Posterior vena cava (tissue), 2 donors: Measurements from ENCODE around the gene PDPN. TPM values are rescaled to one million over a fixed set of nuclear protein-coding genes. Genes with fewer than 3 reads are reported as not detected.

Source experiments
- DNase-seq: peaks from one replicate; pipeline ENCODE4 v3.0.0-alpha.2; 2020; ENCODE audit warnings: low spot score
- intact Hi-C, 2 donors: fragments of 100-400 bp; cut with DNase I; formaldehyde crosslinking; loops; one replicate each; pipeline versions ENCODE4 v1.14.1 to v1.14.2; 2022 to 2023
- total RNA-seq, 2 donors: library from RNA; stranded (reverse); fragmentation: NEBNext Ultra II Directional; extraction: Animal tissue kit (Norgen Biotek cat#: 25700); gene quantifications; one replicate each; pipeline ENCODE4 v1.2.1, GENCODE V29; 2021
- donor health status: DM: yes; HTN: yes; CAD: no.
- donor health status: DM: yes; HTN: yes; CAD: no.

PDPN gene
- total RNA-seq, 2 donors from 2014 or later, result 28.5 to 40.9 TPM

- DNase-seq, result no peak
- intact Hi-C loops, result no loop called here
These were observed 12.7 kb upstream of the PDPN start for GRCh38 chr1:13570924-13571323.

- intact Hi-C loops, result no loop called here
- DNase-seq, result no peak
These were observed 10.0 kb upstream of the PDPN start for GRCh38 chr1:13573586-13573985.

- DNase-seq, result no peak
These were observed 6.7 kb upstream of the PDPN start for GRCh38 chr1:13576926-13577325.

GRCh38 chr1:13577846-13578245 lies 5.8 kb upstream of the PDPN start:
- DNase-seq, result no peak
- intact Hi-C loops, result loop anchor here in 1 of 2 donors (5.0 kb wide), 1 partner anchor 1466 kb away; no protein-coding TSS in a partner anchor

More at GRCh38 chr1:13576926-13577325, 6.7 kb upstream of the PDPN start:
- intact Hi-C loops, result loop anchor here in 1 of 2 donors (5.0 kb wide), 1 partner anchor 1465 kb away; no protein-coding TSS in a partner anchor

- no peak for DNase-seq
- intact Hi-C loops, result loop anchor here in 1 of 2 donors (5.0 kb wide), 1 partner anchor 956 kb away; no protein-coding TSS in a partner anchor
These were observed 2.2 kb upstream of the PDPN start for GRCh38 chr1:13581446-13581845.

GRCh38 chr1:13582713-13583443 lies 754 bp upstream of the PDPN start:
- intact Hi-C loops, result loop anchor here in 1 of 2 donors (5.0 kb wide), 1 partner anchor 954 kb away; no protein-coding TSS in a partner anchor
- no peak for DNase-seq

GRCh38 chr1:13583966-13584791 lies 547 bp downstream of the PDPN start:
- intact Hi-C loops, result loop anchor here in 1 of 2 donors (5.0 kb wide), 1 partner anchor 953 kb away; no protein-coding TSS in a partner anchor
- DNase-seq, result peak; percentile 85

- DNase-seq, result no peak
- intact Hi-C loops, result loop anchor here in 1 of 2 donors (5.0 kb wide), 1 partner anchor 952 kb away; no protein-coding TSS in a partner anchor
These were observed 1.4 kb downstream of the PDPN start for GRCh38 chr1:13584876-13585611.

- no peak for DNase-seq
- intact Hi-C loops, result no loop called here
These were observed 2.0 kb downstream of the PDPN start for GRCh38 chr1:13585612-13585991.

GRCh38 chr1:13586001-13586400 lies 2.4 kb downstream of the PDPN start:
- no peak for DNase-seq
- intact Hi-C loops, result no loop called here

GRCh38 chr1:13587256-13588030 lies 3.8 kb downstream of the PDPN start:
- intact Hi-C loops, result no loop called here
- no peak for DNase-seq

- DNase-seq, result no peak
- intact Hi-C loops, result no loop called here
These were observed 5.5 kb downstream of the PDPN start for GRCh38 chr1:13588946-13589796.

GRCh38 chr1:13590486-13590885 lies 6.9 kb downstream of the PDPN start:
- intact Hi-C loops, result no loop called here
- no peak for DNase-seq

- peak; percentile 89 for DNase-seq
- intact Hi-C loops, result no loop called here
These were observed 10.0 kb downstream of the PDPN start for GRCh38 chr1:13593511-13594131.

GRCh38 chr1:13595411-13595810 lies 11.8 kb downstream of the PDPN start:
- intact Hi-C loops, result no loop called here

GRCh38 chr1:13597166-13597565 lies 13.5 kb downstream of the PDPN start:
- DNase-seq, result peak; percentile 2
- intact Hi-C loops, result no loop called here

More at GRCh38 chr1:13595411-13595810, 11.8 kb downstream of the PDPN start:
- peak; percentile 18 for DNase-seq

- intact Hi-C loops, result no loop called here
- peak; percentile 42 for DNase-seq
These were observed 17.3 kb downstream of the PDPN start for GRCh38 chr1:13600762-13601453.
